ENCODE data around the gene MVB12B.
A peak's percentile ranks its signal among the peaks of the same experiment; 100 is the strongest.

Gene MVB12B

GRCh38 chr9:126504086-126504976 is 177.7 kb downstream of the MVB12B start:
- no peak for DNase-seq (ENCODE audit: low read depth, low spot score)

GRCh38 chr9:126504977-126505455 is 178.4 kb downstream of the MVB12B start:
- DNase-seq (ENCODE audit: low read depth, low spot score), result no peak

- no peak for DNase-seq (ENCODE audit: low read depth, low spot score)
Observed at GRCh38 chr9:126505697-126506346, 179.2 kb downstream of the MVB12B start.

- DNase-seq (ENCODE audit: low read depth, low spot score), result no peak
Observed at GRCh38 chr9:126506361-126507317, 180.0 kb downstream of the MVB12B start.

GRCh38 chr9:126507318-126508109 is 180.9 kb downstream of the MVB12B start:
- DNase-seq (ENCODE audit: low read depth, low spot score), result no peak

- no peak for DNase-seq (ENCODE audit: low read depth, low spot score)
Observed at GRCh38 chr9:126508171-126508591, 181.6 kb downstream of the MVB12B start.

GRCh38 chr9:126508928-126509327 is 182.3 kb downstream of the MVB12B start:
- DNase-seq (ENCODE audit: low read depth, low spot score), result no peak

GRCh38 chr9:126509718-126510117 is 183.1 kb downstream of the MVB12B start:
- no peak for DNase-seq (ENCODE audit: low read depth, low spot score)

GRCh38 chr9:126510564-126510963 is 183.9 kb downstream of the MVB12B start:
- no peak for DNase-seq (ENCODE audit: low read depth, low spot score)

- no peak for DNase-seq (ENCODE audit: low read depth, low spot score)
Observed at GRCh38 chr9:126511411-126511810, 184.8 kb downstream of the MVB12B start.

- DNase-seq (ENCODE audit: low read depth, low spot score), result no peak
Observed at GRCh38 chr9:126513159-126514036, 186.8 kb downstream of the MVB12B start.

GRCh38 chr9:126514037-126514821 is 187.6 kb downstream of the MVB12B start:
- DNase-seq (ENCODE audit: low read depth, low spot score), result no peak

GRCh38 chr9:126515001-126515872 is 188.6 kb downstream of the MVB12B start:
- no peak for DNase-seq (ENCODE audit: low read depth, low spot score)

GRCh38 chr9:126515873-126516505 is 189.4 kb downstream of the MVB12B start:
- DNase-seq (ENCODE audit: low read depth, low spot score), result no peak

GRCh38 chr9:126516561-126516935 is 189.9 kb downstream of the MVB12B start:
- no peak for DNase-seq (ENCODE audit: low read depth, low spot score)

- DNase-seq (ENCODE audit: low read depth, low spot score), result peak; percentile 35
Observed at GRCh38 chr9:126516936-126517832, 190.6 kb downstream of the MVB12B start.
